BLaER1 treated with 17β-estradiol and CSF1 and Interleukin-3, amounts not matched to agents 10 nM and 100 nM (cell line): ENCODE results near the gene NPW.
"Not testable (repeated sequence)": the region's sequence is repeated elsewhere in the genome, so short reads cannot be mapped to it uniquely, and the experiment has no call there.

Source experiments
- H3K27ac ChIP-seq, 11 experiments: shearing (Covaris generic); formaldehyde crosslinking; 2 replicates each; pipeline ENCODE4 v1.8.1; 2022
- H3K27me3 ChIP-seq, 11 experiments: shearing (Covaris generic); formaldehyde crosslinking; 2 replicates each; pipeline ENCODE4 v1.8.1; 2022
- H3K36me3 ChIP-seq, 11 experiments: shearing (Covaris generic); formaldehyde crosslinking; 2 replicates each; pipeline ENCODE4 v1.8.1; 2022
- H3K4me1 ChIP-seq, 10 experiments: shearing (Covaris generic); formaldehyde crosslinking; 2 replicates each; pipeline ENCODE4 v1.8.1; 2022
- H3K4me2 ChIP-seq, 11 experiments: shearing (Covaris generic); formaldehyde crosslinking; 2 replicates each; pipeline ENCODE4 v1.8.1; 2022
- H3K4me3 ChIP-seq, 10 experiments: shearing (Covaris generic); formaldehyde crosslinking; 2 replicates each; pipeline ENCODE4 v1.8.1; 2022
- H3K9ac ChIP-seq, 11 experiments: shearing (Covaris generic); formaldehyde crosslinking; 2 replicates each; pipeline ENCODE4 v1.8.1; 2022
- H3K9me3 ChIP-seq, 11 experiments: shearing (Covaris generic); formaldehyde crosslinking; replicated peaks in 1 of 11; 2 replicates each; pipeline ENCODE4 v1.8.1; 2022
- H4K20me1 ChIP-seq, 11 experiments: shearing (Covaris generic); formaldehyde crosslinking; 2 replicates each; pipeline ENCODE4 v1.8.1; 2022
- Cebpa-rat ChIP-seq, 11 experiments: shearing (Covaris generic); IDR thresholded peaks; 2 replicates each; pipeline ENCODE4 v1.8.1; 2022

The NPW gene

GRCh38 chr16:2033057-2033908, 13.7 kb downstream of the NPW start:
- H3K4me2 ChIP-seq: peak overlapping the region; percentile 89 to 100 (median 98)
- peaks cover 0 to 24% (median 0%) of the 10 kb centered on the region in 11 experiments; a peak in 8 of 22 replicates for H3K36me3 ChIP-seq
- H3K4me3 ChIP-seq: peak overlapping the region; percentile 39 to 74 (median 58)
- peaks cover 69 to 96% (median 90%) of the 10 kb centered on the region in 10 experiments for H3K4me1 ChIP-seq
- peaks cover 0 to 44% (median 5%) of the 10 kb centered on the region in 11 experiments; a peak in 14 of 22 replicates for H4K20me1 ChIP-seq
- no peaks in the 10 kb centered on the region for H3K9me3 ChIP-seq
- peak overlapping the region; percentile 54 to 82 (median 77) for H3K27ac ChIP-seq
- peaks cover 0 to 9% (median 5%) of the 10 kb centered on the region in 11 experiments; a peak in 16 of 22 replicates for H3K27me3 ChIP-seq
- H3K9ac ChIP-seq: peak overlapping the region; percentile 70 to 84 (median 78)
- TF ChIP-seq Cebpa-rat (IDR thresholded peaks at IDR 0.05): no peak

DNA sequence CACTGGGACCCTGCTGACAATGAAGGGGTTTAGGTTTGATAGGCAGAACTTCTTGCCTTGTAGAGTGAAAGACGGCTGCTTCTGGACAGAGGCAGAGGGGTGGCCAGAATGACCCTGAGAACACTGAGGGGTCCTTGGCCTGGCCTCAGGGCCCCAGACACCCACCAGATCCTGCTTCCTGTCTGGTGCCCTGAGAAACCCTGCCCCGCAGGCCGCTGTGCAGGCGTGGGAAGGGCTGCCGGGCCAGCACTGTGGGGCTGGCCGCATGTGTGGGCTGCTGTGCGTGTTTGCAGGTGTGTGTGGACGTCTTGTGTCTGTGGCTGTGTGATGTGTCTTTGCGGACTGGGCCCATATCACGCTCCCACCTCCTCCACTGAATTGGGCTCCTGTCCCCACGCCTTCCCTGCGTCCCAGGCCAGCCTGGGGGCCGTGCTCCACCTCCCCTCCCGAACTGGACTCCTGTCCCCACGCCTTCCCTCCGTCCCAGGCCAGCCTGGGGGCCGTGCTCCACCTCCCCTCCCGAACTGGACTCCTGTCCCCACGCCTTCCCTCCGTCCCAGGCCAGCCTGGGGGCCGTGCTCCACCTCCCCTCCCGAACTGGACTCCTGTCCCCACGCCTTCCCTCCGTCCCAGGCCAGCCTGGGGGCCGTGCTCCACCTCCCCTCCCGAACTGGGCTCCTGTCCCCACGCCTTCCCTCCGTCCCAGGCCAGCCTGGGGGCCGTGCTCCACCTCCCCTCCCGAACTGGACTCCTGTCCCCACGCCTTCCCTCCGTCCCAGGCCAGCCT, 14.5 kb downstream of the NPW start:
- not testable (repeated sequence) for H3K9me3 ChIP-seq, H3K27me3 ChIP-seq
- peaks cover 0 to 44% (median 0%) of the 10 kb centered on the region in 11 experiments; a peak in 9 of 22 replicates for H4K20me1 ChIP-seq
- H3K4me2 ChIP-seq: peak overlapping the region; percentile 89 to 100 (median 98)
- peak overlapping the region; percentile 39 to 74 (median 58) for H3K4me3 ChIP-seq
- H3K4me1 ChIP-seq: peaks cover 75 to 98% (median 93%) of the 10 kb centered on the region in 10 experiments
- peak overlapping the region; percentile 54 to 82 (median 77) for H3K27ac ChIP-seq
- H3K36me3 ChIP-seq: peaks cover 0 to 24% (median 0%) of the 10 kb centered on the region in 11 experiments; a peak in 8 of 22 replicates
- peak overlapping the region; percentile 70 to 84 (median 78) for H3K9ac ChIP-seq

GRCh38 chr16:2034696-2035430, 15.3 kb downstream of the NPW start:
- Histone ChIP-seq H3K4me2 (peak overlapping the region; percentile 76 to 98 (median 92)), H3K36me3 (peaks cover 0 to 24% (median 0%) of the 10 kb centered on the region in 11 experiments; a peak in 8 of 22 replicates), H3K4me3 (peak overlapping the region in 5 of 10 experiments; percentile 22 to 65 (median 54); a peak in 9 of 20 replicates), H3K4me1 (peaks cover 82 to 100% (median 99%) of the 10 kb centered on the region in 10 experiments), H3K9ac (peak overlapping the region; percentile 54 to 71 (median 67)), H3K9me3 (no peaks in the 10 kb centered on the region), H3K27me3 (no peaks in the 10 kb centered on the region), H4K20me1 (peaks cover 0 to 46% (median 0%) of the 10 kb centered on the region in 11 experiments; a peak in 9 of 22 replicates), H3K27ac (peak overlapping the region; percentile 25 to 73 (median 54); a peak in 21 of 22 replicates)
- TF ChIP-seq Cebpa-rat (IDR thresholded peaks at IDR 0.05): no peak

DNA sequence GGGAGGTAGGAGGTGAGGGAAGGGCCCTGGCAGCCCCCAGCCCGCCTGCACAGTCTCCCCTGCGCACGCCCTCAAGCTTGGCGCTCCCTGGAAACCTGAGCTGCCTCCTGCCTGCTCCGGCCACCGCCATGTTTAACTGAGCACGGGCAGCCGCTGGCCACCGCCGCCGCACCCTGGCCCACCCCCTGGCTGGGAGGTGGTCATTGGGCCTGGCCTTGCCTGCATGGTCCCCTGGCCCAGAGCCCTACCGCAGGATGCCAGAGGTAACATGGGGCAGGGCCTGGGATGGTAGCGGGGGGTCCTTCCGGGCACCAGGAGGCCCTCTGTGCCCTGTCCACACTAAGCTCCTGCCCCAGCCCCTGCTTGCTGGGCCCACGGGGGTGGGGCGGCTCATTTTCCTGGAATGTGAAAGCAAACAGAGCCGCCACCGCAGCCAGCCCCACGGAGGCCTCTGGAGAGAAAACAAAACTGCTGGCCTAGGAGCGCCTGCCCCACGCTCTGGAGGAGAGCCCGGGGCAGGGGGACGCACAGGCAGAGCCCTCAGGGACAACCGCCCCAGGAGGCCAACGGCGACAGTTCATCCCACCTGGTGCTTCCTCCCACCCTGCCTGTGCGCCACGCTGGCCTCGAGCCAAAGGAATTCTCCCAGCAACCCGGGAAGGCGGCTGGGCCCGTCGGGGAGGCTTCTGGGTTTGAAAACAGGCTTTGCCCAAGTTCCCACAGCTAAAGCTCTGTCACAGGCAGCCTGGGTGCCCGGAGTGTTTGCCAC, 16.0 kb downstream of the NPW start:
- peak overlapping the region in 8 of 10 experiments; percentile 13 to 65 (median 28); a peak in 11 of 20 replicates for H3K4me3 ChIP-seq
- no peak for TF ChIP-seq Cebpa-rat (IDR thresholded peaks at IDR 0.05)
- H3K9ac ChIP-seq: peak overlapping the region; percentile 54 to 71 (median 67)
- peaks cover 0 to 24% (median 0%) of the 10 kb centered on the region in 11 experiments; a peak in 8 of 22 replicates for H3K36me3 ChIP-seq
- H3K27me3 ChIP-seq: no peaks in the 10 kb centered on the region
- H3K27ac ChIP-seq: peak overlapping the region; percentile 25 to 73 (median 54); a peak in 21 of 22 replicates
- no peaks in the 10 kb centered on the region for H3K9me3 ChIP-seq
- H3K4me2 ChIP-seq: peak overlapping the region; percentile 76 to 98 (median 92)
- peaks cover 90 to 100% (median 99%) of the 10 kb centered on the region in 10 experiments for H3K4me1 ChIP-seq
- H4K20me1 ChIP-seq: peaks cover 0 to 53% (median 5%) of the 10 kb centered on the region in 11 experiments; a peak in 11 of 22 replicates

DNA sequence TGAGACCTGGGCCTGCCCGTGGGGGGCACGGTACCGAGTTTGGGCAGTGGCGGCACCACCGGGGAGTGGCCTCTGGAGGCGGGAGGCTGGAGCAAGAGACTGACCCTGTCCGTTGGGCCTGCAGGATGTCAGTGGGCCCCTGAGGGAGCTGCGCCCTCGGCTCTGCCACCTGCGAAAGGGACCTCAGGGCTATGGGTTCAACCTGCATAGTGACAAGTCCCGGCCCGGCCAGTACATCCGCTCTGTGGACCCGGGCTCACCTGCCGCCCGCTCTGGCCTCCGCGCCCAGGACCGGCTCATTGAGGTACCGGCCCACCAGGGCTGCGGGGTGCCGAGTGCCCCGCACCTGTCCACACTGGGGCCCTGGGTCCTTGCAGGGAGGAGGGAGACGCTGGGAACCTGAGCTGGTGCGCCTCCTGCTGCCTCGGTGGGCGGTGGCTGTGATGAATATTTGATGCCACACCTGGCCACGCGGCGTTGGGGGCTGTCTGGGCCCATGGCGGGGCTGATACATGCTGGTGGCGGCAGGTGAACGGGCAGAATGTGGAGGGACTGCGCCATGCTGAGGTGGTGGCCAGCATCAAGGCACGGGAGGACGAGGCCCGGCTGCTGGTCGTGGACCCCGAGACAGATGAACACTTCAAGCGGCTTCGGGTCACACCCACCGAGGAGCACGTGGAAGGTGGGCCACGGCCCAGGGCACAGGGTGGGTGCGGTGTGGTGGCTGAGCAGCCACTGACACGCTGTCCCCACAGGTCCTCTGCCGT, 16.8 kb downstream of the NPW start:
- peak overlapping the region; percentile 25 to 73 (median 54); a peak in 19 of 22 replicates for H3K27ac ChIP-seq
- peaks cover 96 to 100% (median 99%) of the 10 kb centered on the region in 10 experiments for H3K4me1 ChIP-seq
- H3K9ac ChIP-seq: peak overlapping the region; percentile 54 to 71 (median 67); a peak in 20 of 22 replicates
- H3K9me3 ChIP-seq: no peaks in the 10 kb centered on the region
- H3K27me3 ChIP-seq: no peaks in the 10 kb centered on the region
- H3K36me3 ChIP-seq: peaks cover 0 to 24% (median 0%) of the 10 kb centered on the region in 11 experiments; a peak in 8 of 22 replicates
- peaks cover 0 to 58% (median 8%) of the 10 kb centered on the region in 11 experiments; a peak in 11 of 22 replicates for H4K20me1 ChIP-seq
- peak overlapping the region; percentile 76 to 98 (median 92) for H3K4me2 ChIP-seq
- peak overlapping the region in 6 of 10 experiments; percentile 22 to 65 (median 42); a peak in 7 of 20 replicates for H3K4me3 ChIP-seq
- TF ChIP-seq Cebpa-rat (IDR thresholded peaks at IDR 0.05): no peak

DNA sequence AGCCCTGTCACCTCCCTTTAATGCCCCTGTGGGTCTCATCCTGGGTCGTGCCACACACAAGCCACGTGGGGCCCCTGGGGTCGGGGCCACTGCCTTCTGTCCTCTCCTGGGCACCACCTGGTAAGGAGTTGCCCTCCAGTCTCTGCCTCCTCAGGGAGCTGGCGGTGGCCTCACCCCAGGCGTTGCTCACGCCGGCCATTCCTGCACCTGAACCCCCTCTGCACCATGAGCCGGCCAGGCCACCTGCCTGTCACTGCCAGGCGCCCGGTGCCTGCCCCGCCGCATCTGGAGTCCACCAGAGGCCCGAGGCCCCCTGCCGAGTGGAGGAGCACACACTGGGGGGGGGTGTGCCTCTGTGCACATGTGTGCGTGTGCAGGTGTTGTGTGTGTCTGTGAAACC, 17.5 kb downstream of the NPW start:
- TF ChIP-seq Cebpa-rat (IDR thresholded peaks at IDR 0.05): no peak
- H3K4me1 ChIP-seq: peaks cover 97 to 100% (median 99%) of the 10 kb centered on the region in 10 experiments
- peaks cover 0 to 62% (median 8%) of the 10 kb centered on the region in 11 experiments; a peak in 11 of 22 replicates for H4K20me1 ChIP-seq
- H3K9ac ChIP-seq: peak overlapping the region in 5 of 11 experiments; percentile 15 to 64 (median 35); a peak in 6 of 22 replicates
- no peaks in the 10 kb centered on the region for H3K9me3 ChIP-seq
- no peak overlapping the region; a peak in 1 of 20 replicates for H3K4me3 ChIP-seq
- H3K36me3 ChIP-seq: peaks cover 0 to 24% (median 0%) of the 10 kb centered on the region in 11 experiments; a peak in 8 of 22 replicates
- peak overlapping the region; percentile 76 to 98 (median 92) for H3K4me2 ChIP-seq
- H3K27me3 ChIP-seq: no peaks in the 10 kb centered on the region
- H3K27ac ChIP-seq: peak overlapping the region in 3 of 11 experiments; percentile 16 to 73 (median 71); a peak in 3 of 22 replicates
